SK-N-SH (cell line): Measurements from ENCODE around the gene LRP2BP. TPM values are rescaled to one million over a fixed set of nuclear protein-coding genes. Genes with fewer than 3 reads are reported as not detected.

ENCODE experiments used
- CTCF ChIA-PET: fragments of 300-600, 350-600 bp; formaldehyde crosslinking; extraction: SDS; loops from one replicate; lab custom pipeline; 2021; lab: Yijun Ruan, JAX
- POLR2A ChIA-PET: fragments of 350-600 bp; sonication (Branson Sonifier 250); formaldehyde crosslinking; extraction: SDS; loops from one replicate; lab custom pipeline; 2020; ENCODE audit warnings: antibody characterized with exemption, inconsistent platforms; lab: Yijun Ruan, JAX
- DNase-seq: peaks from one replicate; pipeline ENCODE4 v3.0.0; 2012
- H2AFZ ChIP-seq: fragments of 200-600 bp; sonication (generic); 2 replicates; pipeline ENCODE4 v1.8.1; 2016; ENCODE audit warnings: antibody characterized with exemption, mild to moderate bottlenecking, low read depth
- H3F3A ChIP-seq: fragments of 200-600 bp; sonication (generic); replicated peaks from 2 replicates; pipeline ENCODE3; 2016; ENCODE audit warnings: antibody characterized with exemption, mild to moderate bottlenecking; ENCODE audit not compliant: insufficient read depth
- H3K27ac ChIP-seq, 2 experiments: fragments of 200-500 bp in 1 of 2; fragments of 200-600 bp in 1 of 2; sonication (Bioruptor generic) in 1 of 2; sonication (generic), shearing (Covaris generic) in 1 of 2; 2 replicates each; pipeline versions ENCODE4 v1.5.1 to v1.6.1; 2014 to 2016; ENCODE audit warnings: low read depth in 2 of 2, inconsistent platforms in 1 of 2, low read length in 1 of 2, mild to moderate bottlenecking in 1 of 2, mixed read lengths in 1 of 2
- H3K27me3 ChIP-seq: fragments of 200-600 bp; sonication (generic), shearing (Covaris generic); 2 replicates; pipeline ENCODE4 v1.6.1; 2016; ENCODE audit warnings: mixed run types; ENCODE audit not compliant: insufficient read depth
- H3K36me3 ChIP-seq, 2 experiments: fragments of 200-500 bp in 1 of 2; fragments of 200-600 bp in 1 of 2; sonication (Bioruptor generic) in 1 of 2; sonication (generic) in 1 of 2; replicated peaks in 1 of 2; 2 replicates each; pipeline versions ENCODE3 to v1.5.1; 2014 to 2016; ENCODE audit warnings: low read length in 1 of 2, mild to moderate bottlenecking in 1 of 2; ENCODE audit not compliant: insufficient read depth in 2 of 2, control insufficient read depth in 1 of 2
- H3K4me1 ChIP-seq, 2 experiments: fragments of 200-500 bp in 1 of 2; fragments of 200-600 bp in 1 of 2; sonication (Bioruptor generic) in 1 of 2; sonication (generic), shearing (Covaris generic) in 1 of 2; 2 replicates each; pipeline versions ENCODE4 v1.5.1 to v1.6.1; 2014 to 2016; ENCODE audit warnings: low read depth in 1 of 2, low read length in 1 of 2, mixed run types in 1 of 2; ENCODE audit not compliant: insufficient read depth in 2 of 2, control insufficient read depth in 1 of 2
- H3K4me2 ChIP-seq: fragments of 200-600 bp; sonication (generic), shearing (Covaris generic); 2 replicates; pipeline ENCODE4 v1.6.1; 2017; ENCODE audit warnings: mixed run types
- H3K4me3 ChIP-seq, 2 experiments: fragments of 200-500 bp in 1 of 2; fragments of 200-600 bp in 1 of 2; sonication (Bioruptor generic) in 1 of 2; sonication (generic), shearing (Covaris generic) in 1 of 2; 2 replicates each; pipeline versions ENCODE4 v1.5.1 to v1.8.1; 2014 to 2016; ENCODE audit warnings: low read depth in 2 of 2, inconsistent platforms in 1 of 2, low read length in 1 of 2, mild to moderate bottlenecking in 1 of 2, mixed read lengths in 1 of 2, moderate library complexity in 1 of 2
- H3K79me2 ChIP-seq: fragments of 200-600 bp; sonication (generic); 2 replicates; pipeline ENCODE4 v1.8.1; 2017; ENCODE audit warnings: mild to moderate bottlenecking; ENCODE audit not compliant: insufficient read depth
- H3K9ac ChIP-seq: fragments of 200-600 bp; sonication (generic); 2 replicates; pipeline ENCODE4 v1.6.1; 2017; ENCODE audit warnings: mixed run types
- H3K9me2 ChIP-seq: fragments of 200-600 bp; sonication (generic); 2 replicates; pipeline ENCODE4 v1.6.1; 2017; ENCODE audit warnings: mixed run types
- H3K9me3 ChIP-seq: fragments of 200-600 bp; sonication (generic); 2 replicates; pipeline ENCODE4 v1.6.1; 2017; ENCODE audit warnings: mixed run types, mild to moderate bottlenecking, moderate library complexity
- H4K20me1 ChIP-seq: fragments of 200-600 bp; sonication (generic); 2 replicates; pipeline ENCODE4 v1.6.1; 2017; ENCODE audit warnings: mild to moderate bottlenecking, mixed run types; ENCODE audit not compliant: insufficient read depth
- CHD2 ChIP-seq: fragments of 150-350 bp; IDR thresholded peaks from 2 replicates; pipeline ENCODE4 v1.6.1; 2018; ENCODE audit warnings: low read length; ENCODE audit not compliant: partially characterized antibody
- CTCF ChIP-seq: fragments of 200-600 bp; sonication (generic); IDR thresholded peaks from 2 replicates; pipeline ENCODE4 v1.6.1; 2017; ENCODE audit warnings: antibody characterized with exemption, mild to moderate bottlenecking, moderate library complexity
- ELF1 ChIP-seq: IDR thresholded peaks from 2 replicates; pipeline ENCODE4 v1.4.0; 2012
- EZH2phosphoT487 ChIP-seq: fragments of 200-600 bp; sonication (generic); IDR thresholded peaks from 2 replicates; pipeline ENCODE4 v1.6.1; 2017; ENCODE audit warnings: low read depth, mixed run types, mild to moderate bottlenecking, antibody characterized with exemption, moderate library complexity, borderline replicate concordance
- FOSL2 ChIP-seq: IDR thresholded peaks from 2 replicates; pipeline ENCODE4 v1.4.0; 2012; ENCODE audit warnings: low read depth, mild to moderate bottlenecking, moderate library complexity, borderline replicate concordance
- GABPA ChIP-seq: IDR thresholded peaks from 2 replicates; pipeline ENCODE4 v1.4.0; 2012; ENCODE audit warnings: low read depth, mild to moderate bottlenecking
- GATA2 ChIP-seq: sonication (generic); formaldehyde crosslinking; IDR thresholded peaks from 2 replicates; pipeline ENCODE4 v1.5.0; 2020; ENCODE audit warnings: mild to moderate bottlenecking, missing genetic modification reagents
- IRF3 ChIP-seq: fragments of 150-350 bp; IDR thresholded peaks from 2 replicates; pipeline ENCODE4 v1.6.1; 2016; ENCODE audit warnings: mild to moderate bottlenecking, low read depth, low read length
- MAX ChIP-seq: IDR thresholded peaks from 2 replicates; pipeline ENCODE4 v1.4.0; 2012; ENCODE audit warnings: low read depth
- MXI1 ChIP-seq: IDR thresholded peaks from 2 replicates; pipeline ENCODE4 v1.6.1; 2012; ENCODE audit warnings: mild to moderate bottlenecking, low read depth, low read length, improper control_type of control experiment
- PBX3 ChIP-seq: IDR thresholded peaks from 2 replicates; pipeline ENCODE4; 2012
- RAD21 ChIP-seq: IDR thresholded peaks from 2 replicates; pipeline ENCODE4 v1.6.1; 2012; ENCODE audit warnings: mild to moderate bottlenecking, low read length
- RFX5 ChIP-seq: IDR thresholded peaks from 2 replicates; pipeline ENCODE4 v1.6.1; 2012; ENCODE audit warnings: mild to moderate bottlenecking, improper control_type of control experiment, low read length
- TCF12 ChIP-seq: IDR thresholded peaks from 2 replicates; pipeline ENCODE4 v1.4.0; 2012
- TEAD4 ChIP-seq: IDR thresholded peaks from 2 replicates; pipeline ENCODE4 v1.4.0; 2012; ENCODE audit warnings: mild to moderate bottlenecking, borderline replicate concordance; ENCODE audit not compliant: insufficient read depth
- USF1 ChIP-seq: IDR thresholded peaks from 2 replicates; pipeline ENCODE4 v1.4.0; 2012; ENCODE audit warnings: low read depth, borderline replicate concordance
- USF2 ChIP-seq: fragments of 150-350 bp; IDR thresholded peaks from 2 replicates; pipeline ENCODE4 v1.6.1; 2017; ENCODE audit warnings: antibody characterized with exemption, low read length, low read depth, borderline replicate concordance
- YY1 ChIP-seq: IDR thresholded peaks from 2 replicates; pipeline ENCODE4 v1.4.0; 2012; ENCODE audit warnings: low read depth, mild to moderate bottlenecking
- whole genome bisulfite sequencing: methylation state at CpG from one replicate; pipeline ENCODE4 v1.1.6; 2017; ENCODE audit warnings: low lambda C conversion rate; 5-methylcytosine and 5-hydroxymethylcytosine counted together
- polyA plus RNA-seq, 3 experiments: library from polyadenylated mRNA; depleted of rRNA; stranded (reverse); fragments of >200 nt; gene quantifications; 2 replicates each; pipeline ENCODE4 v1.2.3, GENCODE V29; 2012

Gene LRP2BP
- polyA plus RNA-seq, 1 of the 3 experiments (the other 2 are of a cell fraction) = 0.30 TPM

GRCh38 chr4:185341377-185341776 lies 54.3 kb downstream of the LRP2BP start (continued):
- TF ChIP-seq MAX (no peak), ELF1 (no peak), TCF12 (no peak), RAD21 (no peak), EZH2phosphoT487 (no peak), PBX3 (no peak)

- no peak overlapping the region for H2AFZ ChIP-seq
- H3K27ac ChIP-seq = no peak overlapping the region
- H3K36me3 ChIP-seq = peaks cover 9 to 52% of the 10 kb centered on the region in 2 experiments
- peaks cover 6 to 10% of the 10 kb centered on the region in 2 experiments for H3K4me1 ChIP-seq
- H3K9ac ChIP-seq = no peak overlapping the region
- peaks cover 21% of the 10 kb centered on the region for H3F3A ChIP-seq
- no peaks in the 10 kb centered on the region for H3K9me2 ChIP-seq
- TF ChIP-seq TEAD4 (no peak), GABPA (no peak), GATA2 (CRISPR knock-in tag) (no peak), USF1 (no peak), USF2 (no peak), CTCF (no peak), TCF12 (no peak), ELF1 (no peak), YY1 (no peak), CHD2 (no peak), RFX5 (no peak), IRF3 (no peak), PBX3 (no peak), RAD21 (no peak), MXI1 (no peak), FOSL2 (no peak)
- ChIA-PET POLR2A (no interaction called here), CTCF (no interaction called here)
- H3K4me2 ChIP-seq = no peak overlapping the region
- no peaks in the 10 kb centered on the region for H3K9me3 ChIP-seq
- H3K27me3 ChIP-seq = no peaks in the 10 kb centered on the region
- H4K20me1 ChIP-seq = no peaks in the 10 kb centered on the region
- WGBS = 76% methylated on average over 3 of the region's 3 CpGs
- no peak overlapping the region for H3K4me3 ChIP-seq
- H3K79me2 ChIP-seq = no peaks in the 10 kb centered on the region; the same call in 1 of the 2 replicates
- no peak for DNase-seq
Observed at GRCh38 chr4:185339941-185340340, 55.8 kb downstream of the LRP2BP start.
